SJCRH30 (cell line): Measurements from ENCODE around the gene VPS13C. TPM values are rescaled to one million over a fixed set of nuclear protein-coding genes. Genes with fewer than 3 reads are reported as not detected.
A peak's percentile ranks its signal among the peaks of the same experiment; 100 is the strongest.

Experiments
- DNase-seq, 2 experiments: peaks; one replicate each; pipeline ENCODE4 v3.0.0-alpha.2; 2015 to 2020
- H3K27ac ChIP-seq: fragments of 250-450 bp; sonication (Bioruptor Pico); 2 replicates; pipeline ENCODE4 v1.5.1; 2020; ENCODE audit warnings: mild to moderate bottlenecking, moderate library complexity
- H3K27me3 ChIP-seq: fragments of 250-450 bp; sonication (Bioruptor Pico); 2 replicates; pipeline ENCODE4 v1.5.1; 2020; ENCODE audit warnings: mild to moderate bottlenecking, moderate library complexity
- H3K36me3 ChIP-seq: fragments of 250-450 bp; sonication (Bioruptor Pico); 2 replicates; pipeline ENCODE4 v1.5.1; 2020; ENCODE audit warnings: mild to moderate bottlenecking, moderate library complexity
- H3K4me1 ChIP-seq: fragments of 250-450 bp; sonication (Bioruptor Pico); 2 replicates; pipeline ENCODE4 v1.5.1; 2020; ENCODE audit warnings: mild to moderate bottlenecking, moderate library complexity
- H3K4me3 ChIP-seq: fragments of 250-450 bp; sonication (Bioruptor Pico); 2 replicates; pipeline ENCODE4 v1.5.1; 2020; ENCODE audit warnings: mild to moderate bottlenecking, moderate library complexity
- H3K9me3 ChIP-seq: fragments of 250-450 bp; sonication (Bioruptor Pico); replicated peaks from 2 replicates; pipeline ENCODE4 v1.5.1; 2020; ENCODE audit warnings: mild to moderate bottlenecking, moderate library complexity
- total RNA-seq: library from RNA; depleted of rRNA; stranded (reverse); fragments of >200 nt; shearing (Covaris generic); gene quantifications from 2 replicates; pipeline ENCODE4 v1.2.3, GENCODE V29; 2014

The VPS13C gene
- total RNA-seq, 1 experiment from 2014 or later, result 35.5 TPM

GRCh38 chr15:62087671-62088352, 27.6 kb upstream of the VPS13C start:
- H3K9me3 ChIP-seq, result 0 out of 2 replicates have a peak, but pooled peaks cover 2% of the 10 kb centered on the region
- no peaks in the 10 kb centered on the region for H3K27me3 ChIP-seq
- no peaks in the 10 kb centered on the region for H3K36me3 ChIP-seq
- H3K27ac ChIP-seq, result no peak overlapping the region
- H3K4me1 ChIP-seq, result peaks cover 9% of the 10 kb centered on the region; the same call in 1 of the 2 replicates
- DNase-seq, result no peak
- no peak overlapping the region for H3K4me3 ChIP-seq

- H3K4me3 ChIP-seq, result no peak overlapping the region
Measured at GRCh38 chr15:62085740-62086139, 25.5 kb upstream of the VPS13C start.

GRCh38 chr15:62083194-62084154, 23.2 kb upstream of the VPS13C start:
- Histone ChIP-seq H3K27ac (no peak overlapping the region), H3K4me3 (no peak overlapping the region), H3K27me3 (no peaks in the 10 kb centered on the region), H3K4me1 (peaks cover 14% of the 10 kb centered on the region), H3K36me3 (no peaks in the 10 kb centered on the region), H3K9me3 (peaks cover 2% of the 10 kb centered on the region; the same call in 1 of the 2 replicates)
- no peak for DNase-seq

More at GRCh38 chr15:62085740-62086139, 25.5 kb upstream of the VPS13C start:
- H3K27me3 ChIP-seq, result no peaks in the 10 kb centered on the region
- H3K36me3 ChIP-seq, result no peaks in the 10 kb centered on the region
- peaks cover 9% of the 10 kb centered on the region; the same call in 1 of the 2 replicates for H3K4me1 ChIP-seq
- no peak overlapping the region for H3K27ac ChIP-seq
- no peak for DNase-seq
- 0 out of 2 replicates have a peak, but pooled peaks cover 2% of the 10 kb centered on the region for H3K9me3 ChIP-seq

- DNase-seq, result peak; percentile 41 to 67
Measured at GRCh38 chr15:62079594-62079993, 19.3 kb upstream of the VPS13C start.

GRCh38 chr15:62075595-62076277, 15.5 kb upstream of the VPS13C start:
- Histone ChIP-seq H3K4me3 (peak overlapping the region; percentile 47), H3K36me3 (no peaks in the 10 kb centered on the region), H3K27me3 (no peaks in the 10 kb centered on the region), H3K27ac (no peak overlapping the region; the same call in 1 of the 2 replicates), H3K4me1 (peaks cover 20% of the 10 kb centered on the region), H3K9me3 (no peaks in the 10 kb centered on the region; the same call in 1 of the 2 replicates)
- peak; percentile 55 to 84 for DNase-seq

More at GRCh38 chr15:62079594-62079993, 19.3 kb upstream of the VPS13C start:
- Histone ChIP-seq H3K27ac (no peak overlapping the region), H3K4me1 (peaks cover 20% of the 10 kb centered on the region), H3K9me3 (no peaks in the 10 kb centered on the region; the same call in 1 of the 2 replicates), H3K27me3 (no peaks in the 10 kb centered on the region), H3K36me3 (no peaks in the 10 kb centered on the region), H3K4me3 (no peak overlapping the region)

GRCh38 chr15:62071711-62072308, 11.6 kb upstream of the VPS13C start:
- Histone ChIP-seq H3K9me3 (no peaks in the 10 kb centered on the region), H3K27ac (no peak overlapping the region), H3K4me3 (no peak overlapping the region), H3K27me3 (no peaks in the 10 kb centered on the region), H3K4me1 (peaks cover 8% of the 10 kb centered on the region), H3K36me3 (no peaks in the 10 kb centered on the region)
- peak in 1 of 2 experiments; percentile 69 for DNase-seq

GRCh38 chr15:62069551-62069950, 9.3 kb upstream of the VPS13C start:
- Histone ChIP-seq H3K27ac (no peak overlapping the region), H3K27me3 (no peaks in the 10 kb centered on the region), H3K9me3 (no peaks in the 10 kb centered on the region), H3K36me3 (no peaks in the 10 kb centered on the region), H3K4me1 (no peaks in the 10 kb centered on the region), H3K4me3 (no peak overlapping the region)
- DNase-seq, result no peak

GRCh38 chr15:62068810-62069167, 8.5 kb upstream of the VPS13C start:
- no peaks in the 10 kb centered on the region for H3K9me3 ChIP-seq
- peak overlapping the region; percentile 40 for H3K27ac ChIP-seq
- DNase-seq, result no peak
- peak overlapping the region; percentile 60 for H3K4me3 ChIP-seq
- no peaks in the 10 kb centered on the region for H3K36me3 ChIP-seq
- no peaks in the 10 kb centered on the region for H3K4me1 ChIP-seq
- H3K27me3 ChIP-seq, result no peaks in the 10 kb centered on the region

GRCh38 chr15:62068071-62068809, 8.0 kb upstream of the VPS13C start:
- no peaks in the 10 kb centered on the region for H3K27me3 ChIP-seq
- H3K9me3 ChIP-seq, result no peaks in the 10 kb centered on the region
- H3K4me3 ChIP-seq, result peak overlapping the region; percentile 60
- peak; percentile 79 to 84 for DNase-seq
- H3K27ac ChIP-seq, result peak overlapping the region; percentile 40
- H3K36me3 ChIP-seq, result no peaks in the 10 kb centered on the region
- no peaks in the 10 kb centered on the region for H3K4me1 ChIP-seq

GRCh38 chr15:62067448-62068044, 7.3 kb upstream of the VPS13C start:
- H3K4me3 ChIP-seq, result no peak overlapping the region
- no peaks in the 10 kb centered on the region for H3K9me3 ChIP-seq
- DNase-seq, result no peak
- H3K27ac ChIP-seq, result no peak overlapping the region
- no peaks in the 10 kb centered on the region for H3K4me1 ChIP-seq
- no peaks in the 10 kb centered on the region for H3K36me3 ChIP-seq
- H3K27me3 ChIP-seq, result no peaks in the 10 kb centered on the region

- Histone ChIP-seq H3K27ac (no peak within 1 kb of the TSS), H3K4me3 (no peak within 1 kb of the TSS), H3K36me3 (no peaks in the 10 kb centered on the region), H3K9me3 (no peaks in the 10 kb centered on the region), H3K4me1 (no peaks in the 10 kb centered on the region), H3K27me3 (no peaks in the 10 kb centered on the region)
- peak in 1 of 2 experiments; percentile 13 for DNase-seq
Measured at GRCh38 chr15:62066663-62067447, 6.6 kb upstream of the VPS13C start, which contains the start of gene C2CD4A. C2CD4A (plus strand) TSS chr15:62066977; CDS start chr15:62067614, 637 bp downstream.

GRCh38 chr15:62063825-62064635, 3.8 kb upstream of the VPS13C start:
- H3K9me3 ChIP-seq, result no peaks in the 10 kb centered on the region
- no peak overlapping the region for H3K4me3 ChIP-seq
- no peaks in the 10 kb centered on the region for H3K36me3 ChIP-seq
- no peaks in the 10 kb centered on the region for H3K4me1 ChIP-seq
- no peak for DNase-seq
- H3K27me3 ChIP-seq, result no peaks in the 10 kb centered on the region
- H3K27ac ChIP-seq, result no peak overlapping the region
